Measurements from ENCODE around the gene CNOT6. TPM values are rescaled to one million over a fixed set of nuclear protein-coding genes. Genes with fewer than 3 reads are reported as not detected.
"Not testable (repeated sequence)": the region's sequence is repeated elsewhere in the genome, so short reads cannot be mapped to it uniquely, and the experiment has no call there.

Gene CNOT6
- total and polyA plus RNA-seq, 10 of the 15 experiments (the other 5 are each of a cell fraction or from before 2014, with no cell fraction given), result 3.8 to 22.1 (median 12.1) TPM

DNA sequence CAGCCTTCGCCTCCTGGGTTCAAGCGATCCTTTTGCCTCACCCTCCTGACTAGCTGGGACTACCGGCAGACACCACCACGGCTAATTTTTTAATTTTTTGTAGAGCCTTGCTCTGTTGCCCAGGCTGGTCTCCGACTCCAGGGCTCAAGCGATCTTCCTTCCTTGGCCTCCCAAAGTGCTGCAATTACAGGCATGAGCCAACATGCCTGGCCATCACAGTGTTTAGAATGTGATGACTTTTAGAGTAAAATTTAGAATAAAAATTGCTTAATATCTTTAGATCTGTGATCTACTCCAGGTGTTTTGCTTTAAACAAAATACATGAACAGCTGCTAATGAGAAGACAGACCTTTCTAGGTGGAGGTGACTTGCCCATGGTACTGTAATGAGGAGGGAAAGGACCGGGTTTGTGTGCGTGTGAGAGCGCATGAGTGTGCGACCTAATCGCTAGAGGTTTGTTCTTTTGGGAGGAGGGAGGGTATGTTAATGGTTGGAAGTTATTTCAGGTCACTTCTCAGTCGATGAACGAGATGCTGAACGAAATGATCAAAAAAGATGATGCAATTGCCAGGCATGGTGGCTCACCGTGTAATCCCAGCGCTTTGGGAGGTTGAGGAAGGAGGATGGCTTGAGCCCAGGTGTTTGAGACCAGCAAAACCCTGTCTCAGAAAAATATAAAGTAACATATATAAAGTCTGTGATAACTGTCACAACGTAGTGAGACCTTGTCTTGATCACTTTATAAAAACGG lies 2.0 kb downstream of the CNOT6 start:
- no peaks in the 10 kb centered on the region for H4K20me1 ChIP-seq (ENCODE audit: control insufficient read depth, insufficient read depth)
- TF ChIP-seq CHD1 (IDR thresholded peaks at IDR 0.05; ENCODE audit: low read depth, low read length) (no peak), EGR1 (IDR thresholded peaks at IDR 0.05; ENCODE audit: borderline replicate concordance in 1 of 2, low read depth in 2 of 2, low read length in 2 of 2) (no peak), GATAD2B (conservative IDR thresholded peaks at IDR 0.05; ENCODE audit: low read depth) (no peak), SRF (IDR thresholded peaks at IDR 0.05; ENCODE audit: low read depth in 2 of 2, low read length in 2 of 2) (no peak), NFXL1 (IDR thresholded peaks at IDR 0.05; ENCODE audit: borderline replicate concordance) (no peak), HDAC2 (IDR thresholded peaks at IDR 0.05) (no peak), BCL11A (IDR thresholded peaks at IDR 0.05; ENCODE audit: low read depth, low read length) (no peak), IRF4 (IDR thresholded peaks at IDR 0.05; ENCODE audit: low read depth, low read length) (no peak)
- TF ChIP-seq, protein P1, sequence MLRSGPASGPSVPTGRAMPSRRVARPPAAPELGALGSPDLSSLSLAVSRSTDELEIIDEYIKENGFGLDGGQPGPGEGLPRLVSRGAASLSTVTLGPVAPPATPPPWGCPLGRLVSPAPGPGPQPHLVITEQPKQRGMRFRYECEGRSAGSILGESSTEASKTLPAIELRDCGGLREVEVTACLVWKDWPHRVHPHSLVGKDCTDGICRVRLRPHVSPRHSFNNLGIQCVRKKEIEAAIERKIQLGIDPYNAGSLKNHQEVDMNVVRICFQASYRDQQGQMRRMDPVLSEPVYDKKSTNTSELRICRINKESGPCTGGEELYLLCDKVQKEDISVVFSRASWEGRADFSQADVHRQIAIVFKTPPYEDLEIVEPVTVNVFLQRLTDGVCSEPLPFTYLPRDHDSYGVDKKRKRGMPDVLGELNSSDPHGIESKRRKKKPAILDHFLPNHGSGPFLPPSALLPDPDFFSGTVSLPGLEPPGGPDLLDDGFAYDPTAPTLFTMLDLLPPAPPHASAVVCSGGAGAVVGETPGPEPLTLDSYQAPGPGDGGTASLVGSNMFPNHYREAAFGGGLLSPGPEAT (IDR thresholded peaks at IDR 0.05; ENCODE audit: low read depth), result no peak
- TF ChIP-seq, protein P2, sequence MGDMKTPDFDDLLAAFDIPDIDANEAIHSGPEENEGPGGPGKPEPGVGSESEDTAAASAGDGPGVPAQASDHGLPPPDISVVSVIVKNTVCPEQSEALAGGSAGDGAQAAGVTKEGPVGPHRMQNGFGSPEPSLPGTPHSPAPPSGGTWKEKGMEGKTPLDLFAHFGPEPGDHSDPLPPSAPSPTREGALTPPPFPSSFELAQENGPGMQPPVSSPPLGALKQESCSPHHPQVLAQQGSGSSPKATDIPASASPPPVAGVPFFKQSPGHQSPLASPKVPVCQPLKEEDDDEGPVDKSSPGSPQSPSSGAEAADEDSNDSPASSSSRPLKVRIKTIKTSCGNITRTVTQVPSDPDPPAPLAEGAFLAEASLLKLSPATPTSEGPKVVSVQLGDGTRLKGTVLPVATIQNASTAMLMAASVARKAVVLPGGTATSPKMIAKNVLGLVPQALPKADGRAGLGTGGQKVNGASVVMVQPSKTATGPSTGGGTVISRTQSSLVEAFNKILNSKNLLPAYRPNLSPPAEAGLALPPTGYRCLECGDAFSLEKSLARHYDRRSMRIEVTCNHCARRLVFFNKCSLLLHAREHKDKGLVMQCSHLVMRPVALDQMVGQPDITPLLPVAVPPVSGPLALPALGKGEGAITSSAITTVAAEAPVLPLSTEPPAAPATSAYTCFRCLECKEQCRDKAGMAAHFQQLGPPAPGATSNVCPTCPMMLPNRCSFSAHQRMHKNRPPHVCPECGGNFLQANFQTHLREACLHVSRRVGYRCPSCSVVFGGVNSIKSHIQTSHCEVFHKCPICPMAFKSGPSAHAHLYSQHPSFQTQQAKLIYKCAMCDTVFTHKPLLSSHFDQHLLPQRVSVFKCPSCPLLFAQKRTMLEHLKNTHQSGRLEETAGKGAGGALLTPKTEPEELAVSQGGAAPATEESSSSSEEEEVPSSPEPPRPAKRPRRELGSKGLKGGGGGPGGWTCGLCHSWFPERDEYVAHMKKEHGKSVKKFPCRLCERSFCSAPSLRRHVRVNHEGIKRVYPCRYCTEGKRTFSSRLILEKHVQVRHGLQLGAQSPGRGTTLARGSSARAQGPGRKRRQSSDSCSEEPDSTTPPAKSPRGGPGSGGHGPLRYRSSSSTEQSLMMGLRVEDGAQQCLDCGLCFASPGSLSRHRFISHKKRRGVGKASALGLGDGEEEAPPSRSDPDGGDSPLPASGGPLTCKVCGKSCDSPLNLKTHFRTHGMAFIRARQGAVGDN (IDR thresholded peaks at IDR 0.05), result no peak
- CTCF ChIA-PET, result interaction anchor here (0.6 kb wide), 1 partner anchor 343 kb away, joined by 3 read pairs; no protein-coding TSS in a partner anchor

GRCh38 chr5:180496806-180497205 lies 2.6 kb downstream of the CNOT6 start:
- in situ Hi-C loops (cut with MboI); H2AFZ ChIP-seq (ENCODE audit: control insufficient read depth, low read depth, low read length); RAD21 ChIA-PET (ENCODE audit: unreplicated experiment); intact Hi-C loops (cut with micrococcal nuclease; ENCODE audit: unreplicated experiment); H3K9me3 ChIP-seq (replicated peaks; ENCODE audit: control insufficient read depth, insufficient read depth, low read length); H3K4me1 ChIP-seq (ENCODE audit: control insufficient read depth, insufficient read depth, low read length); H3K9ac ChIP-seq (ENCODE audit: control insufficient read depth, insufficient read depth, low read length); SMC1A ChIA-PET (ENCODE audit: uncharacterized antibody, unreplicated experiment); H3K27me3 ChIP-seq (replicated peaks in 1 of 2; ENCODE audit: control insufficient read depth in 2 of 2, insufficient read depth in 2 of 2, low read length in 1 of 2); H4K20me1 ChIP-seq (ENCODE audit: control insufficient read depth, insufficient read depth); H3K4me3 ChIP-seq; POLR2A ChIA-PET; BruUV-seq (replicated peaks); ATAC-seq; DNase-seq (ENCODE audit: low read depth, low spot score); FAIRE-seq; H3K27ac ChIP-seq (ENCODE audit: control insufficient read depth, insufficient read depth): not testable (repeated sequence)
- Histone ChIP-seq H3K79me2 (ENCODE audit: control insufficient read depth, insufficient read depth, low read length) (peaks cover 61% of the 10 kb centered on the region), H3K4me2 (ENCODE audit: control insufficient read depth, insufficient read depth) (peak overlapping the region; percentile 93; the same call in 1 of the 2 replicates), H3K36me3 (ENCODE audit: control insufficient read depth in 2 of 2, insufficient read depth in 2 of 2, low read length in 1 of 2) (peaks cover 0 to 14% of the 10 kb centered on the region in 2 experiments; a peak in 1 of 4 replicates)
- CTCF ChIA-PET, result interaction anchor here (0.6 kb wide), 1 partner anchor 344 kb away, joined by 3 read pairs; no protein-coding TSS in a partner anchor
- 99% methylated on average over 9 of the region's 9 CpGs for WGBS (ENCODE audit: insufficient coverage, insufficient replicate concordance, low lambda C conversion rate, missing lambda C conversion rate)

More for the DNA sequence above, 2.0 kb downstream of the CNOT6 start:
- Histone ChIP-seq H3K79me2 (ENCODE audit: control insufficient read depth, insufficient read depth, low read length) (peaks cover 55% of the 10 kb centered on the region), H3K27ac (ENCODE audit: control insufficient read depth, insufficient read depth) (no peak overlapping the region), H3K9me3 (replicated peaks; ENCODE audit: control insufficient read depth, insufficient read depth, low read length) (no peaks in the 10 kb centered on the region), H2AFZ (ENCODE audit: control insufficient read depth, low read depth, low read length) (no peak overlapping the region), H3K27me3 (replicated peaks in 1 of 2; ENCODE audit: control insufficient read depth in 2 of 2, insufficient read depth in 2 of 2, low read length in 1 of 2) (no peaks in the 10 kb centered on the region), H3K4me3 (peak overlapping the region; percentile 66; the same call in 1 of the 2 replicates), H3K4me2 (ENCODE audit: control insufficient read depth, insufficient read depth) (peak overlapping the region; percentile 93), H3K36me3 (ENCODE audit: control insufficient read depth in 2 of 2, insufficient read depth in 2 of 2, low read length in 1 of 2) (peaks cover 0 to 12% of the 10 kb centered on the region in 2 experiments; a peak in 1 of 4 replicates), H3K9ac (ENCODE audit: control insufficient read depth, insufficient read depth, low read length) (peak overlapping the region; percentile 82), H3K4me1 (ENCODE audit: control insufficient read depth, insufficient read depth, low read length) (peaks cover 3% of the 10 kb centered on the region; the same call in 1 of the 2 replicates)
- 94% methylated on average over 18 of the region's 18 CpGs for WGBS (ENCODE audit: insufficient coverage, insufficient replicate concordance, low lambda C conversion rate, missing lambda C conversion rate)
- ChIA-PET POLR2A (no interaction called here), RAD21 (ENCODE audit: unreplicated experiment) (no interaction called here), SMC1A (ENCODE audit: uncharacterized antibody, unreplicated experiment) (no interaction called here)
- no TSS peak for BruUV-seq (replicated peaks)
- DNase-seq (ENCODE audit: low read depth, low spot score) (no peak), FAIRE-seq (no peak), ATAC-seq (no peak)
- intact Hi-C loops (cut with micrococcal nuclease; ENCODE audit: unreplicated experiment) (no loop called here), in situ Hi-C loops (cut with MboI) (no loop called here)

Measured in GM12878 (cell line).